ENCODE measurements around the gene CADPS2.

CADPS2 gene

GRCh38 chr7:122311734-122312450, 574.4 kb downstream of the CADPS2 start:
- no peak for DNase-seq (ENCODE audit: low read depth in 2 of 2)

- DNase-seq (ENCODE audit: low read depth in 2 of 2) = no peak
These were observed 575.1 kb downstream of the CADPS2 start for GRCh38 chr7:122311050-122311700.

GRCh38 chr7:122310119-122311021, 575.9 kb downstream of the CADPS2 start:
- DNase-seq (ENCODE audit: low read depth in 2 of 2) = no peak

- no peak for DNase-seq (ENCODE audit: low read depth in 2 of 2)
These were observed 576.8 kb downstream of the CADPS2 start for GRCh38 chr7:122309421-122309820.

DNA sequence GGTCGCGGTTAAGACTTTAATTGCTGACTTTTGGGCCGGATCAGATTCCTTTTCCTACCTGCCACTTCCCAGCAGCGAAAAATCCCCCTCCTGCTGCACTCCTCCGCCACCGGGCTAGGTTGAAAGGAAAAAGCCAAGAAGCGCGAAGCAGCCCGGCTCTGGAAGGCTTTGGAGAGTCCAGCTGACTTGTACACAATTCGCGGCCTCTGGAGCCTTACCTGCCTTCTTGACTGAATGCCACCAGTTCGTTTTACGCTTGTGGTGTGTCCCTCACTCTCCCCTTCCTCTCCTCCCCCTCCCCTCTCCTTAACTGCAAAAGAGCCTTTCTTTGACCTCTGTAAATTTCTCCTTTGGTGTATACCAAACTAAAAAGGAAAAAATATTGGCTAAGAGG, 579.0 kb downstream of the CADPS2 start:
- DNase-seq (ENCODE audit: low read depth in 2 of 2) = no peak

DNA sequence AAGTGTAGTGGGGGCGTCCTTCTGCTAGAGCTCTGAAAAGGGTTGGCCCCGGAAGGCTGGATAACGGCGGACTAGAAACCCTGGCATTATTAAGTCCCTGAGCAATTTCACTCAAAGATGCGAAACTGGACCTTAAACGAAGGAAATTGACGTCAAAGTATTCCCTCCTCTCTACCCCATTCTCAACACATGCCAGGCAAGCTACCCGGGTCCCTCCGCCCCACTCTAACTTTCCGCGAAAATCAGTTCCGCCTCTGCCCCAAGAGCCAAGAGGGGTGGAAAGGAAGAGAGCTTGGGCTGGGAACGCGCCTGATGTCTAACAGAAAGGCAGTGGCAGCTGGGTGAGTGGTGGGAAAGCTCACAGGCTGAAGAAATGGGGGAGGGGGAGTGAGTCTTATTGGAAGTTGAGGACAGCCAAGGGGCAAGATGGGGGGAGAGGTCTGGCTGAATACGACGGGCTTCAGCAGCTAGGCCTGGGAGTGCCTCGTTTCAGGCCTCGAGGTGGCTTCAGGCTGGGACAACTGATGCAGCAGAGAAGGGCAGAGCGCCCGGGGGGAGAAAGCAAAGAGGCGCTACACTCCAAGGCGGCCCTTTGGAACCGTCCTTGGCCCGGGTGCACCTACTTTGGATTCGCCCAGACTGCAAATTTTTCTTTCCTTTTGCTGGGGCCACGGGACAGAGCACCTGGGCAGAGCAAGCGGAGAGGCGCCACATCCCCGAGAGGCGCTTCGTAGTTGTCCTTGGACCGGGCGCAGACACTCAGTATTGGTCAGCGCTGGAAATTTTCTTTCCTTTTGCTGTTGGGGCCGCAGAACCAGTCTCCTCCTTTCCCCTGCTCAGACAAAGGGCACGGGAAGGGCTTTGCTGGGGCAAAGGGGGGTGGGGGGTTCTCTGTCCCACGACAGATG, 579.7 kb downstream of the CADPS2 start:
- no peak for DNase-seq (ENCODE audit: low read depth in 2 of 2)

DNA sequence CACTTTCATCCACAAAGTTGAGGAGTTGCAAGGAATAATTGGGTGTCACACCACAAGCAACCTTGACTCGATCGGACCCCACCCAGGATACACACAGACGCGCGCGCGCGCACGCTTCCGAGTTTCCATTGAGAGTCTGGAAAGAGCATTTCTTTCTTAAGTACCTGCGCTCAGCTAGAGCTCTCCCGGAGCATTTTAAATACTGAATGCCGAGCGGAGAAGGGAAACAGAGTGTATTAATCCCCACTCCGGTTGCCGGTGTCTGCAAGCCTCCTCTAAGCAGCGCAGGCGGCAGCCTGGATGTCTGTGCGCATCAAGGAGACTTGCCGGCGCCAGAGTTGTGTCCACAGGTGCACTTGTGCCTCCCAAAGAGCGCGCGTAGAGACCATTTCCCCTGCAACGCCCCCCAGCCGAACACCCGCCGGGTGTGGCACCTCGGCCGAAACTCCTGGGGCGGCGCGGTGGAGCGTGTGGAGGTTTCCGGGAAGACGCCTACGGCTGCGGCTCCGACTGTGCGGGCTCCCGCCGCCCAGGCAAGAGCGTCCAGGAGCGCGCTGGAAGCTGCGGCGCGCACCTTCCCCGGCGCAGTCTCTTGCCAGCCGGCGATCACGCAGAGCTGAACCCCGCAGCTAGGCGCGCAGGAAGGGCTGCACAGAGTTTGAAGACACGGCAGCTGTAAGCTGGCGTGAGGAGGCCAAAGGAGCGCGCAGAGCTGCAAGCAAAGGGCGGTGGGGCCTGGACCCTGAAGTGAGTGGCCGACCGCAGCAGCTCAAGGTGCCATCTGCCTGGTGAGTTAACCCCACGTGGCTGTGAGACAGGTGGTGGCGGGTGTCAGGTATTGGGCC, 580.6 kb downstream of the CADPS2 start:
- DNase-seq (ENCODE audit: low read depth in 2 of 2) = no peak

- no peak for DNase-seq (ENCODE audit: low read depth in 2 of 2)
These were observed 581.3 kb downstream of the CADPS2 start for GRCh38 chr7:122304996-122305421.

DNA sequence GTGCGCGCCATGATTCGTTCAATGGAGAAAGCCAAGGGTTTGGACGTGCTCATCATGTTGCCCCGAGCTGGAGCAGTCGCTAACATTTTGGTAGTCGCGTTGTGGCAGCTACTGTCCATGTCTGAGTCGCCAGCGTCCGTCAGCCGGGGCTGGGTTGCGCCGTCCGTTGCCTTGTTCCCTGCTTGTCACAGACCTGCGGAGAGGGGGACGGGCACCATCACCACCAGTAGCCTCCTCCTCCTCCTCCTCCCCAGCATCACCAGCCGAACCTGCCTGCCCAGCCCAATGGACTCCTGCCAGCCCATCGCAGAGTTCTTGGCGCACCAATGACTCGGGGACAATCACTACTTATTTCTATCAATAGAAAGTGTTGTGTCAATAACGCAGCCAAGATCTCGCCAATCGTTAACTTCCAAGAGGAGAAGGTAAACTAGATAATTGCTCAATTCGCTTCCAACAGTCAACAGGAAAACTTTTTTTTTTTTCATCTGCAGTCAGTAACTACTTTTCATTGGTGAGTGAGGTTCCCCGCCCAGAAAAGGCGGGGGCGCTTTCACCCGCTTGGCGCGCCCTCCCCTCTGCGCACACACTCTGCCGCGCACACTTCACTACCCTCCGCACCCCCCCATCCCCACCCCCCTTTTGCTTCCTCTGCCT, 581.8 kb downstream of the CADPS2 start, which contains the start of gene FEZF1:
TSS of gene FEZF1 (minus strand) at position 432 of the 657 bp plus-strand sequence. CDS start at position 119, 313 bp downstream.
- DNase-seq (ENCODE audit: low read depth in 2 of 2) = no peak

GRCh38 chr7:122303531-122304318, 582.5 kb downstream of the CADPS2 start:
- DNase-seq (ENCODE audit: low read depth in 2 of 2) = no peak

- no peak for DNase-seq (ENCODE audit: low read depth in 2 of 2)
These were observed 583.3 kb downstream of the CADPS2 start for GRCh38 chr7:122302761-122303530.

DNA sequence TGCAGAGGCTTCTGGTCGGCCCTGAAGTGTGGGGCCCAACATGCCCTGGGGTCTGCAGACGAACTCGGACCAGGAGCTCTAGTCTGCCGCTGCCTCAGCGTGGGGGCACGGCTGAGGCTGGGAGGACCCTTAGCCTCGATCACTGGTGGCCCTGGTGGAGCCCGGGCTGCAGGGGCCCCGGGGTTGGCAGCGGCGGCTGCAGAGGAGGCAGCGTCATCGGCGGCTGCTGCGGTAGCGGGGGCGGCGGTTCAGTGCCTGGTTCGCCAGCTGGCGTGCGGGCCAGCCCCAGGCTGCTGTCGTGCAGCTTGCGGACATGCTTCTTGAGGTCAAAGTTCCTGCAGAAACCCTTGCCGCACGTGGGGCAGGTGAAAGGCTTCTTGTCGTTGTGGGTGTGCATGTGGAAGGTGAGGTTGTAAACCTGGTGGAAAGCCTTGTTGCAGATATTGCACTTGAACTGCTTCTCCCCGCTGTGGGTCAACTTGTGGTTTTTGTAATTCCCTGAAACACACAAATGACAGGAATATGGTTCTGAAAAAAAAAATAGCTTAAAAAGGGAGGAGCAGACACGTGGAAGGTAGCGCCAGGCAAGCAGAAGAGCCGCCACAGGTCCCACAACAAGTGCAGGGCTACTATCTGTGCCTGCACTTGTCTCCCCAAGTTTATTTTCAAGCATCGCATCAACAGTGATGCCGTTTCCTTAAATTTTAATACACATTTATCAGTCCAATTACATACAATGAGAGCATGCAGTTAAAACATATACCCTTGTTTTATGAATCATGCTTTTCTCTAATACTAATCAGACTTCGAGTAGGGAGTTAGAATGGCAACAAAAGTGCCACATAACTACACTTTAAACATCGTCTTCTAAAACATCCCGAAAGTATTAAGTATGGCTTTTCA, 584.2 kb downstream of the CADPS2 start:
- no peak for DNase-seq (ENCODE audit: low read depth in 2 of 2)

- DNase-seq (ENCODE audit: low read depth in 2 of 2) = no peak
These were observed 585.1 kb downstream of the CADPS2 start for GRCh38 chr7:122300956-122301833.

- no peak for DNase-seq (ENCODE audit: low read depth in 2 of 2)
These were observed 585.9 kb downstream of the CADPS2 start for GRCh38 chr7:122300211-122300932.

DNA sequence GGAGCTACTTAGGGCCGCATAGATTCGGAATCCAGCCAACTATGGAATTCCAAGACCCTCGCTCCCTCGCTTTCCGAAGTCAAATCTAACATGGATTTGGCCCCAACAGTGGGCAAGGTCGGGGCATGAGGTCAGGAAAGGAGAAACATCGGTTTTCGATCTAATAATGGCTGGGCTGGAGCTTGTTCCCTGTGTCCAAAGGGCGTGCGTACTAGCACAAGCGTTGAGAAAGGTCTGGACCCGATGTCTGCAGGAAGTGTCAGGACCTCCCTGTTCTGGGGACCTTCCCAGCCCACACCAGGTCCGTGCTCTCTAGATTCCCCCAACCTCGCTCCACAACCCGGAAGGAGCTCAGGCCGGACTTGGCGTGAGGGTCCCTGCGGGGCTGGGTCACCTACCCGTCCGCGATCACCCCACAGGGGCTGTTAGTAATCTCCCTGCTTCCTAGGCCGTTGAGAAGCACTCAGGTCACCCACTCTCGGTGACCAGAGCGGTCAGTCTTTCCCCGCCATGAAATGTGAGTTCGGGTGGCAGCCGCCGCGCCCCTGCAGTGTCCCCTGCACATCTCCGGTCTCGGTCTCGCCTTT, 586.5 kb downstream of the CADPS2 start:
- DNase-seq (ENCODE audit: low read depth in 2 of 2) = no peak

Data from stimulated activated CD4-positive, alpha-beta T cell treated with anti-CD3 and anti-CD28 coated beads, Interleukin-15, amount 100 ng/mL, for 48 hours (primary cell).